ENCODE measurements around the gene OR2M5. TPM values are rescaled to one million over a fixed set of nuclear protein-coding genes. Genes with fewer than 3 reads are reported as not detected.

The OR2M5 gene, protein sequence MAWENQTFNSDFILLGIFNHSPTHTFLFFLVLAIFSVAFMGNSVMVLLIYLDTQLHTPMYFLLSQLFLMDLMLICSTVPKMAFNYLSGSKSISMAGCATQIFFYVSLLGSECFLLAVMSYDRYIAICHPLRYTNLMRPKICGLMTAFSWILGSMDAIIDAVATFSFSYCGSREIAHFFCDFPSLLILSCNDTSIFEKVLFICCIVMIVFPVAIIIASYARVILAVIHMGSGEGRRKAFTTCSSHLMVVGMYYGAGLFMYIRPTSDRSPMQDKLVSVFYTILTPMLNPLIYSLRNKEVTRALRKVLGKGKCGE
- total RNA-seq, result not detected
- long read RNA-seq, result 0 reads

DNA sequence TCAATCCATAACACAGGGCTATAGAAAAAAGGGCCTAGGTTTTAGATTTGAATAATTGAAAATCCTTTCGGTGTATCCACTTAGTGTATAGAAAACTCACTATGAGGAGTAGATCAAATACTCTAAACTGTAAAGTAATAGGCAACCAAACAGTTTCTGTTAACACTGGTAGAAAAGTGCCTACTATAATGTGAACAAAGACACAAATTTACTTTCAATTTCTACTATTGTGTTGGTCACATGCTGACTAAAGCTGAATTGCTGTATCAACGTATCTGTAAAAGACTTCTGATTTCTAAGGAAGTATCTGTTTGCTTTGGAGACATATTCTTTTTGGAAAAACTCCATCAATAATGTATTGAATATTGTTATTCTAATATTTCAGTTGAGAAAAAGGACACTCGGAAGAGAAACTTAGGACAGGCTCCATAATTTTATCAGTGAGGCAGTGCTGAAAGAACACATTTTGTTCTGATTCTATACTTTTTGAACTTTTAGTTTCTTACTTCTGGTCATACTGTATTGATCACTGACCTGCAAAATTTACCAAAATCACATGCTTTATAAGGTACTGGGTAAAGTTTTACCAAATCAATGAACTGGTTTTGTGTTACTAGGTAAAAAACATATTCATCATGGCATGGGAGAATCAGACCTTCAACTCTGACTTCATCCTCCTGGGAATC is at the start of gene OR2M5:
TSS of gene OR2M5 (plus strand) at position 636 of the 686 bp plus-strand sequence. CDS start at position 636, 0 bp downstream.
- no peak for DNase-seq
- Histone ChIP-seq H3K27ac (no peak within 1 kb of the TSS), H3K9me3 (no peaks in the 10 kb centered on the region), H3K36me3 (no peaks in the 10 kb centered on the region), H3K4me3 (no peak within 1 kb of the TSS), H3K27me3 (no peaks in the 10 kb centered on the region), H3K4me1 (no peaks in the 10 kb centered on the region)
- 57% methylated on average over 3 of the region's 3 CpGs for WGBS (ENCODE audit: insufficient coverage, low coverage, low lambda C conversion rate, missing lambda C conversion rate)
- ATAC-seq, result no peak
- intact Hi-C loops (cut with DNase I), result no loop called here
- TF ChIP-seq, protein P1, sequence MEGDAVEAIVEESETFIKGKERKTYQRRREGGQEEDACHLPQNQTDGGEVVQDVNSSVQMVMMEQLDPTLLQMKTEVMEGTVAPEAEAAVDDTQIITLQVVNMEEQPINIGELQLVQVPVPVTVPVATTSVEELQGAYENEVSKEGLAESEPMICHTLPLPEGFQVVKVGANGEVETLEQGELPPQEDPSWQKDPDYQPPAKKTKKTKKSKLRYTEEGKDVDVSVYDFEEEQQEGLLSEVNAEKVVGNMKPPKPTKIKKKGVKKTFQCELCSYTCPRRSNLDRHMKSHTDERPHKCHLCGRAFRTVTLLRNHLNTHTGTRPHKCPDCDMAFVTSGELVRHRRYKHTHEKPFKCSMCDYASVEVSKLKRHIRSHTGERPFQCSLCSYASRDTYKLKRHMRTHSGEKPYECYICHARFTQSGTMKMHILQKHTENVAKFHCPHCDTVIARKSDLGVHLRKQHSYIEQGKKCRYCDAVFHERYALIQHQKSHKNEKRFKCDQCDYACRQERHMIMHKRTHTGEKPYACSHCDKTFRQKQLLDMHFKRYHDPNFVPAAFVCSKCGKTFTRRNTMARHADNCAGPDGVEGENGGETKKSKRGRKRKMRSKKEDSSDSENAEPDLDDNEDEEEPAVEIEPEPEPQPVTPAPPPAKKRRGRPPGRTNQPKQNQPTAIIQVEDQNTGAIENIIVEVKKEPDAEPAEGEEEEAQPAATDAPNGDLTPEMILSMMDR (IDR thresholded peaks at IDR 0.05), result no peak
- TF ChIP-seq POLR2A (IDR thresholded peaks at IDR 0.05), result no peak

DNA sequence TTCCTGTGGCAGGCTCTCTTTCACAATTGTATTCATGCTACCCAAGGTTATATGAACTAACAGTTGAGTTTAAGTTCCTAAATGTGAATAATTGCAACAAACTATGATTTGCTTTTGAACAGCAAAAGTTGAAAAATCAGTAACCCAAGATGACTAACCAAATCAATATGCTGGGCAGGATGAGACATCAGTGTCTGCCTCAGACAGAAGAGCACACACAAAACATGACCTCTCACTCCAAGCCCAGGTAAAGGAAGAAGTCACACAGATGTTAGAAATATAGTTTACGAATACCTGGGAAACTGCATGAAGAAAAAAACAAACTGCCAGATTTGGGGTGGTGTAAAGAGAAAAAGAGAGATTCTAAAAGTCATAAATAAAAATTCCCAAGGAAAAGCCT is 46.4 kb upstream of the OR2M5 start:
- intact Hi-C loops (cut with DNase I), result no loop called here
- Histone ChIP-seq H3K4me3 (no peak overlapping the region), H3K27me3 (no peaks in the 10 kb centered on the region), H3K9me3 (no peaks in the 10 kb centered on the region), H3K27ac (no peak overlapping the region), H3K36me3 (no peaks in the 10 kb centered on the region), H3K4me1 (no peaks in the 10 kb centered on the region)
- 50% methylated on average over 1 of the region's 1 CpG for WGBS (ENCODE audit: insufficient coverage, low coverage, low lambda C conversion rate, missing lambda C conversion rate)
- TF ChIP-seq, protein P1 (IDR thresholded peaks at IDR 0.05), result no peak
- TF ChIP-seq POLR2A (IDR thresholded peaks at IDR 0.05), result no peak
- ATAC-seq (no peak), DNase-seq (no peak)

DNA sequence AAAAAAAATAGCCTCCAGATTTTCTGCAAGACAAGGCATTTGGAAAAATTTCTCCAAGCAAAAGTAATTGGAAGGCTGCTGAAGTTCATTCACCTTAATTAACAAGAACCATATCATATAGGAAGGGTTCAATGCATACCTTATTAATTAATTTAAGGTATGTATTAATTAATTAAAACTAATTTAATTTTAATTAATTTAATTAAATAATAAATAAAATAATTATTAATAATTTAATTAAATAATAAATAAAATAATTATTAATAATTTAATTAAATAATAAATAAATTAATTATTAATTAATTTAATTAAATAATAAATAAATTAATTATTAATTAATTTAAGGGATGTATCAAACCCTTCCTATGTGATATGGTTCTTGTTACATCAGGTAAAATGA is 42.1 kb upstream of the OR2M5 start:
- H3K27me3 ChIP-seq, result no peaks in the 10 kb centered on the region
- H3K4me1 ChIP-seq, result no peaks in the 10 kb centered on the region
- H3K9me3 ChIP-seq, result no peaks in the 10 kb centered on the region
- H3K36me3 ChIP-seq, result no peaks in the 10 kb centered on the region
- TF ChIP-seq, protein P1 (IDR thresholded peaks at IDR 0.05), result no peak
- no peak for TF ChIP-seq POLR2A (IDR thresholded peaks at IDR 0.05)
- intact Hi-C loops (cut with DNase I), result no loop called here
- no peak for ATAC-seq
- H3K4me3 ChIP-seq, result no peak overlapping the region
- no peak overlapping the region for H3K27ac ChIP-seq
- DNase-seq, result no peak

DNA sequence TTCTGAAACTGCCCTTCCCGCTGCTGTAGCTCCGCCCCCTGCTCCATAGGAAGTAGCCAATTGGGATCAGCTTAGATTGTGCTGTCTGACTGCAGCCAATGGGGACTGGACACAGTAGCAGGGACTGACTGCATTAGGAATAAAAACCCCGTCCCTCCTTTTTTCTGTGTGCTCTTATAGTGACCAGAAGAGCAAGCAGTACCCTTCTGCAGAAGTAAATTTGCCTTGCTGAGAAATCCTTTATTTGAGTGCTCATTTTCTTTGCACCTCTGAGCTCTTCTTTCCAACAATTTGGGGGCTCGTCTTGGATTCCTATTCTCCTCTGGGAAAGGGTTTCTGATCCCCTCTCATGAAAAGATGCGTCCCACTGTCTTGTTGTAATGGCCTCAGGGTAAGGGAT is 33.8 kb upstream of the OR2M5 start:
- WGBS (ENCODE audit: insufficient coverage, low coverage, low lambda C conversion rate, missing lambda C conversion rate), result 50% methylated on average over 5 of the region's 5 CpGs
- no peak overlapping the region for H3K4me3 ChIP-seq
- intact Hi-C loops (cut with DNase I), result no loop called here
- DNase-seq, result no peak
- no peaks in the 10 kb centered on the region for H3K36me3 ChIP-seq
- no peak overlapping the region for H3K27ac ChIP-seq
- no peak for ATAC-seq
- H3K27me3 ChIP-seq, result no peaks in the 10 kb centered on the region
- H3K9me3 ChIP-seq, result peaks cover 0 to 3% (median 0%) of the 10 kb centered on the region in 4 donors
- H3K4me1 ChIP-seq, result no peaks in the 10 kb centered on the region
- no peak for TF ChIP-seq POLR2A (IDR thresholded peaks at IDR 0.05)
- TF ChIP-seq, protein P1 (IDR thresholded peaks at IDR 0.05), result no peak

All from right lobe of liver (tissue), 6 donors.